Left colon (tissue), 2 donors: ENCODE measurements around the gene HAGH. TPM values are rescaled to one million over a fixed set of nuclear protein-coding genes. Genes with fewer than 3 reads are reported as not detected.

Experiments
- ATAC-seq: fragments of 200-7000 bp; cut with Tn5 transposase; one replicate; pipeline ENCODE4 v1.9.1; 2020; ENCODE audit warnings: mild to moderate bottlenecking, moderate library complexity
- DNase-seq, 2 donors: peaks; one replicate each; pipeline ENCODE4 v3.0.0-alpha.2; 2020
- intact Hi-C, 2 donors: fragments of 100-400 bp; cut with DNase I in 1 of 2; cut with micrococcal nuclease in 1 of 2; formaldehyde crosslinking; loops; one replicate each; pipeline versions ENCODE4 v1.11.2 to v1.14.0; 2022; cut with DNase I, micrococcal nuclease
- total RNA-seq, 2 donors: library from RNA; stranded (reverse); fragmentation: NEBNext Ultra II Directional; extraction: Animal tissue kit (Norgen Biotek cat#: 25700); gene quantifications; one replicate each; pipeline ENCODE4 v1.2.1, GENCODE V29; 2021
- donor health status: DM: no; HTN: no; CAD: no.
- donor health status: DM: yes; HTN: yes; CAD: no.

HAGH gene
- total RNA-seq, 2 donors from 2014 or later = 64.5 to 85.0 TPM

- no peak for DNase-seq
- no peak for ATAC-seq
- intact Hi-C loops = no loop called here
These were observed 35.2 kb downstream of the HAGH start for GRCh38 chr16:1791256-1791942.

- no peak for DNase-seq
- no peak for ATAC-seq
- intact Hi-C loops = no loop called here
These were observed 35.9 kb downstream of the HAGH start for GRCh38 chr16:1790611-1791255.

GRCh38 chr16:1790261-1790610 lies 36.4 kb downstream of the HAGH start:
- peak in 1 of 2 donors; percentile 23 for DNase-seq
- no peak for ATAC-seq
- intact Hi-C loops = no loop called here

GRCh38 chr16:1789643-1790045 lies 37.0 kb downstream of the HAGH start:
- DNase-seq (peak in 1 of 2 donors; percentile 22), ATAC-seq (peak; percentile 15)
- intact Hi-C loops = no loop called here

GRCh38 chr16:1788708-1789100 lies 37.9 kb downstream of the HAGH start:
- ATAC-seq = no peak
- no peak for DNase-seq
- intact Hi-C loops = no loop called here

GRCh38 chr16:1788095-1788707 lies 38.4 kb downstream of the HAGH start:
- peak in 1 of 2 donors; percentile 20 for DNase-seq
- no peak for ATAC-seq
- intact Hi-C loops = no loop called here

- DNase-seq (peak in 1 of 2 donors; percentile 19), ATAC-seq (no peak)
- intact Hi-C loops = no loop called here
These were observed 39.1 kb downstream of the HAGH start for GRCh38 chr16:1787322-1788094.

GRCh38 chr16:1787056-1787321 lies 39.6 kb downstream of the HAGH start:
- intact Hi-C loops = no loop called here
- DNase-seq (no peak), ATAC-seq (no peak)

GRCh38 chr16:1786242-1787055 lies 40.2 kb downstream of the HAGH start:
- ATAC-seq (no peak), DNase-seq (no peak)
- intact Hi-C loops = no loop called here

- no peak for ATAC-seq
- intact Hi-C loops = no loop called here
- peak in 1 of 2 donors; percentile 26 for DNase-seq
These were observed 40.8 kb downstream of the HAGH start for GRCh38 chr16:1785846-1786170.

GRCh38 chr16:1784977-1785845 lies 41.4 kb downstream of the HAGH start:
- peak in 1 of 2 donors; percentile 25 for DNase-seq
- no peak for ATAC-seq
- intact Hi-C loops = no loop called here

- ATAC-seq = peak; percentile 83
- intact Hi-C loops = no loop called here
These were observed 44.0 kb downstream of the HAGH start, which contains the start of the genes NUBP2 and SPSB3 for GRCh38 chr16:1782408-1783264. TSS of gene NUBP2 (plus strand) at chr16:1782960. CDS start at chr16:1783021, 61 bp downstream. TSS of gene SPSB3 (minus strand) at chr16:1782571. CDS start at chr16:1781483, 1,088 bp downstream.

GRCh38 chr16:1781758-1782407 lies 44.7 kb downstream of the HAGH start:
- DNase-seq (peak; percentile 38 to 53), ATAC-seq (peak; percentile 39)
- intact Hi-C loops = no loop called here

More at GRCh38 chr16:1782408-1783264, 44.0 kb downstream of the HAGH start, which contains the start of the genes NUBP2 and SPSB3:
- peak; percentile 99 to 100 for DNase-seq

GRCh38 chr16:1781254-1781653 lies 45.4 kb downstream of the HAGH start:
- peak; percentile 18 to 26 for DNase-seq
- no peak for ATAC-seq
- intact Hi-C loops = no loop called here

- intact Hi-C loops = no loop called here
- ATAC-seq (no peak), DNase-seq (no peak)
These were observed 46.0 kb downstream of the HAGH start for GRCh38 chr16:1780677-1781072.
